H1 (cell line): ENCODE measurements around the gene EVPLL.
"Not testable (repeated sequence)": the region's sequence is repeated elsewhere in the genome, so short reads cannot be mapped to it uniquely, and the experiment has no call there.

Experiments used
- ATF2 ChIP-seq: IDR thresholded peaks from 2 replicates; pipeline ENCODE4 v1.6.1; 2012; ENCODE audit warnings: low read length, inconsistent platforms
- CTBP2 ChIP-seq: IDR thresholded peaks from 2 replicates; pipeline ENCODE4 v1.7.0; 2011; ENCODE audit warnings: borderline replicate concordance, mild to moderate bottlenecking, moderate library complexity, mixed read lengths, low read length; ENCODE audit not compliant: insufficient read depth, insufficient read length
- EZH2 ChIP-seq: fragments of 200-600 bp; sonication (generic); IDR thresholded peaks from 2 replicates; pipeline ENCODE4 v1.7.1; 2012; ENCODE audit warnings: low read depth, mild to moderate bottlenecking, moderate library complexity, low read length, inconsistent platforms; ENCODE audit not compliant: severe bottlenecking
- POLR2A ChIP-seq, 2 experiments: IDR thresholded peaks; 1 replicate in 1 of 2; 2 replicates in 1 of 2; pipeline ENCODE4 v1.6.1; 2011; ENCODE audit warnings: low read depth in 2 of 2, low read length in 2 of 2, mild to moderate bottlenecking in 2 of 2; ENCODE audit errors: control extremely low read depth in 1 of 2
- POLR2AphosphoS5 ChIP-seq: IDR thresholded peaks from 2 replicates; pipeline ENCODE4 v1.6.1; 2011; ENCODE audit warnings: low read depth, low read length
- TF ChIP-seq, protein P1 (sequence below), 3 experiments: IDR thresholded peaks; 1 replicate in 2 of 3; 2 replicates in 1 of 3; pipeline versions ENCODE4 v1.5.1 to v1.6.1; 2011; ENCODE audit warnings: low read length in 3 of 3, mild to moderate bottlenecking in 3 of 3, inconsistent platforms in 2 of 3, low read depth in 1 of 3, moderate library complexity in 1 of 3; ENCODE audit not compliant: insufficient read depth in 1 of 3; ENCODE audit errors: control extremely low read depth in 1 of 3

GRCh38 chr17:18338158-18338557 is 39.4 kb upstream of the EVPLL start:
- TF ChIP-seq POLR2A (IDR thresholded peaks at IDR 0.05; ENCODE audit: control extremely low read depth in 1 of 2, low read depth in 2 of 2, low read length in 2 of 2); EZH2; ATF2; CTBP2; POLR2AphosphoS5: not testable (repeated sequence)
- TF ChIP-seq, protein P1, sequence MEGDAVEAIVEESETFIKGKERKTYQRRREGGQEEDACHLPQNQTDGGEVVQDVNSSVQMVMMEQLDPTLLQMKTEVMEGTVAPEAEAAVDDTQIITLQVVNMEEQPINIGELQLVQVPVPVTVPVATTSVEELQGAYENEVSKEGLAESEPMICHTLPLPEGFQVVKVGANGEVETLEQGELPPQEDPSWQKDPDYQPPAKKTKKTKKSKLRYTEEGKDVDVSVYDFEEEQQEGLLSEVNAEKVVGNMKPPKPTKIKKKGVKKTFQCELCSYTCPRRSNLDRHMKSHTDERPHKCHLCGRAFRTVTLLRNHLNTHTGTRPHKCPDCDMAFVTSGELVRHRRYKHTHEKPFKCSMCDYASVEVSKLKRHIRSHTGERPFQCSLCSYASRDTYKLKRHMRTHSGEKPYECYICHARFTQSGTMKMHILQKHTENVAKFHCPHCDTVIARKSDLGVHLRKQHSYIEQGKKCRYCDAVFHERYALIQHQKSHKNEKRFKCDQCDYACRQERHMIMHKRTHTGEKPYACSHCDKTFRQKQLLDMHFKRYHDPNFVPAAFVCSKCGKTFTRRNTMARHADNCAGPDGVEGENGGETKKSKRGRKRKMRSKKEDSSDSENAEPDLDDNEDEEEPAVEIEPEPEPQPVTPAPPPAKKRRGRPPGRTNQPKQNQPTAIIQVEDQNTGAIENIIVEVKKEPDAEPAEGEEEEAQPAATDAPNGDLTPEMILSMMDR (IDR thresholded peaks at IDR 0.05; ENCODE audit: control extremely low read depth in 1 of 3, insufficient read depth in 1 of 3, low read depth in 1 of 3, low read length in 3 of 3) = not testable (repeated sequence)
